A673 (cell line): ENCODE measurements around the gene HTR1D.

Experiments used
- CTCF ChIP-seq: fragments of 300-800, 200-600 bp; sonication (generic); conservative IDR thresholded peaks from 2 replicates; pipeline ENCODE4 v1.5.1; 2017; ENCODE audit warnings: low read depth, mild to moderate bottlenecking, antibody characterized with exemption, low read length, moderate library complexity, mixed read lengths
- EZH2 ChIP-seq: fragments of 200-600 bp; sonication (generic); IDR thresholded peaks from 2 replicates; pipeline ENCODE4 v1.6.1; 2017; ENCODE audit warnings: borderline replicate concordance, low read depth, mild to moderate bottlenecking, mixed read lengths, antibody characterized with exemption, low read length; ENCODE audit not compliant: poor library complexity, severe bottlenecking

GRCh38 chr1:23249787-23250454, 32.6 kb upstream of the HTR1D start:
- TF ChIP-seq CTCF: no peak
- no peak for TF ChIP-seq EZH2
